Right kidney (tissue), 1 donor: ENCODE results near the gene GLG1.
"Not testable (repeated sequence)": the region's sequence is repeated elsewhere in the genome, so short reads cannot be mapped to it uniquely, and the experiment has no call there.

Experiments used
- DNase-seq: peaks from one replicate; pipeline ENCODE4 v3.0.0-alpha.2; 2016

Gene GLG1

GRCh38 chr16:74409185-74409981 lies 197.5 kb downstream of the GLG1 start:
- DNase-seq = not testable (repeated sequence)

DNA sequence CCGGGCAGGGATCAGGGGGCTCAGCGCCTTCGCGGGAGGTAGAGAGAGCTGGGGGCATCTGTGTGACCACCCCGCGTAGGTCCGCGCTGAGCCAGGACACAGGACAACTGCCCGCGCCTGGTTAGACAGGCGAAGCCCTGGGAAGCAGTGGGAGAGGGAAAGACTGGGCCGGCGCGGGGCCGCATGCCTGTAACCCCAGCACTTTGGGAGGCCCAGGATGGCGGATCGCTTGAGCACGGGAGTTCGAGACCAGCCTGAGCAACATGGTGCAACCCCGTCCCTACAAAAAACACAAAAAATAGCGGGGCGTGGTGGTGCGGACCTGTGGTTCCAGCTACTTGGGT lies 199.6 kb downstream of the GLG1 start:
- DNase-seq = peak; percentile 72

DNA sequence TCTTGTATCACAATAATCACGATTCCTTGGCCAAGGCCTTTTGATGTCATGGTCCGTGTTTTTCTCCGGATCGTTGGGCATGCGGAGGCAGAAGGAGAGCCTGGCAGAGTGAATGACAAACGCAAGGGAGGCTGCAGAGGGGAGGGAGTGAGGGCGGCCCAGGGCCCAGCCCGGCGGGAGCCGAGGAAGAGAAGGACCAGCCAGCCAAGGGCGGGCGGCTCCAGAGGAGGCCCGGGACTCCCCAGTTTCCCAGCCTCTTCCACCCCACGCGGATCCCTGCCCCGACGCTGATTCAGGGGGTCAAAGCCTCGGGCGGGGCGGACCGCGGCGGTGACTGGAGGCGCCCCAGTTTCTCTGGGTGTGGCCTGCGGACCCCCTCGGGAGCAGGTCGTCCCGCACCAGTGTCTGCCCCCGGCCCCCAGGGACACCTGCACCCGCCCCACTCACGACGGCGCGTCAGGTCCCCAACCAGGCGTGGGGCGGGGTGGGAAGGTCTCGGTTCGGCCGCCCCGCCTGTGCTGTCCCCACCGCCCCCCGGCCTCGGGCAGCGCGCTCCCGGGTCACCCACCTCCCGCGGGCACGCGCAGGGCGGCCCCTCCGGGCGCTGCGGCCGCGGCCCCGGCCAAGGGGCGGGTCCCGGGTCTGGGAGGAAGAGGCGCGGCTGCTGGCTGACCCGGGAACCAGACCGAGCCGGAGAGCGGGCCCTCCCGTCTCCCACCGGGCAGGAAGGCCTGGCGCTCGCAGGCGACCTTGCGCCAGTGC lies 200.1 kb downstream of the GLG1 start:
- not testable (repeated sequence) for DNase-seq

GRCh38 chr16:74404148-74404933 lies 202.6 kb downstream of the GLG1 start:
- not testable (repeated sequence) for DNase-seq

GRCh38 chr16:74400238-74400637 lies 206.7 kb downstream of the GLG1 start:
- not testable (repeated sequence) for DNase-seq

GRCh38 chr16:74398212-74398895 lies 208.6 kb downstream of the GLG1 start:
- peak; percentile 42 for DNase-seq
